Measurements from ENCODE around the gene MESP2. TPM values are rescaled to one million over a fixed set of nuclear protein-coding genes. Genes with fewer than 3 reads are reported as not detected.
A peak's percentile ranks its signal among the peaks of the same experiment; 100 is the strongest.

MESP2 gene
- polyA plus RNA-seq, 3 donors from 2014 or later, result not detected

DNA sequence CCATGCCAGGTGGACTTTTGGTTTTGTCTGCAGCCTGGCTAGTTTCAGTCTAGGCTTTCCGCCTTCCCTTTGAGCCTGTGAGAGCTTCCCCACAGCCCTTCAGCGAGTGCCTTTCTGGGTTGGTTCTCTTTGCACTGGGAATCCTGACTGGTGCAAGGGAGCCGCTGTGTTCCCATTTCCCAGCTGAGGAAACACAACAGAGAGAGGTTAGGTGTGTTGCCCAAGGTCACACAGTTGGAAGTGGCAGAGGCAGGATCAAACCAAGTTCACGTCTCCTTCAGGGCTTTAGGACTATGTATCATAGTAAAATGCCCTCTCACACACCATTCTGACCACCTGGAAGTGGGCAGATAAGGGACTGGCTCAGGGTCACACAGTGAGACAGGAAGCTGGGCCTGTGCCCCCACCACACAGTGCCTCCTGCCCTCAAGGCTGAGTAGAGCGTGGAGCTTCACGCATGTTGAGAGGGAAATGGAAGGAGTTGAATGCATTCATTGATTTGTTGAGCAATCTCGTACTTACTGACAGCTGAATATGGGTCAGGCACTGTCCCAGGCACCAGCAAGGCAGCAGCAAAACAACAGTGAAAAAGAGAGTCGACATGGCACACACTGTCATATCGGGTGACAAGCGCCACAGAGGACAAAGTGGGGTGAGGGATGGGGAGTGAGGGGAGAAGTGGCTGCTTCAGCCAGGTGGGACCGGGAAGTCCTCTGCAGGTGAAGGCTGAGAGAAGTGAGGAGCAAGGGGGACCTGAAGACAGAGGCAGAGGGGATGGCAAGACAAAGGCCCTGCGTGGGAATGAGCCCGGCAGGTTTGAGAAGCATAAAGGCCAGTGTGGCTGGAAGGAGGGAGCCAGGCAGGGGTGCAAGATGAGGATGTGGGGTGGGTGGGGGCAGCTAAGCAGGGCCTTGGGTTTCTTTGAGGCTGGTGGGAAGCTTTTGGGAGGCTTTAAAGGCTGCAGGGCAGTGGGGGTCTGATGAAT, 50.8 kb downstream of the MESP2 start:
- no peaks in the 10 kb centered on the region for H3K4me1 Mint-ChIP-seq
- H3K27ac Mint-ChIP-seq, result peak overlapping the region in 1 of 6 donors; percentile 28
- no peaks in the 10 kb centered on the region for H3K9me3 Mint-ChIP-seq
- peaks cover 0 to 2% (median 2%) of the 10 kb centered on the region in 3 donors for H3K27me3 Mint-ChIP-seq (ENCODE audit: low read depth in 3 of 3)
- peaks cover 0 to 2% (median 0%) of the 10 kb centered on the region in 3 donors for H3K36me3 Mint-ChIP-seq
- no peak overlapping the region for H3K4me3 Mint-ChIP-seq
- DNase-seq, result no peak

- Mint-ChIP-seq H3K27ac (peak overlapping the region in 1 of 6 donors; percentile 14), H3K36me3 (peaks cover 0 to 6% (median 3%) of the 10 kb centered on the region in 3 donors), H3K4me1 (no peaks in the 10 kb centered on the region), H3K27me3 (ENCODE audit: low read depth in 3 of 3) (peaks cover 0 to 2% (median 0%) of the 10 kb centered on the region in 3 donors), H3K9me3 (no peaks in the 10 kb centered on the region), H3K4me3 (no peak overlapping the region)
- no peak for DNase-seq
Observed at GRCh38 chr15:89827829-89828228, 51.7 kb downstream of the MESP2 start.

Other genes starting within 250 kb of the MESP2 start
- gene TICRR, start 200.9 kb upstream of the MESP2 start, polyA plus RNA-seq, result under 1 TPM in 1 of 3 donors, not detected in 2; 0.10 TPM
- gene KIF7, start 120.9 kb upstream of the MESP2 start, polyA plus RNA-seq, result under 1 TPM in 1 of 3 donors, not detected in 2; 0.16 TPM
- not detected for gene PLIN1, start 97.0 kb upstream of the MESP2 start, polyA plus RNA-seq
- 1 to 10 TPM; 3.1 to 5.9 (median 5.3) TPM for gene PEX11A, start 85.6 kb upstream of the MESP2 start, polyA plus RNA-seq
- gene WDR93, start 85.5 kb upstream of the MESP2 start, polyA plus RNA-seq, result under 1 TPM in 2 of 3 donors, not detected in 1; 0.16 to 0.46 TPM
- gene MESP1, start 25.1 kb upstream of the MESP2 start, polyA plus RNA-seq, result 1 to 10 TPM; 1.8 to 5.4 (median 4.5) TPM
- gene ANPEP, start 38.5 kb downstream of the MESP2 start, polyA plus RNA-seq, result 1 to 10 TPM in 1 of 3 donors, under 1 TPM in 2; 0.42 to 4.3 (median 0.59) TPM
- 10 to 100 TPM; 23.7 to 38.5 (median 32.2) TPM for gene AP3S2, start 117.7 kb downstream of the MESP2 start, polyA plus RNA-seq
- under 1 TPM in 1 of 3 donors, not detected in 2; 0.23 TPM for gene ARPIN, start 136.6 kb downstream of the MESP2 start, polyA plus RNA-seq
- gene ZNF710, start 225.0 kb downstream of the MESP2 start, polyA plus RNA-seq, result 1 to 10 TPM; 1.7 to 3.4 (median 2.3) TPM

Measured in immature natural killer cell (primary cell).